ENCODE data around the gene LHX5. TPM values are rescaled to one million over a fixed set of nuclear protein-coding genes. Genes with fewer than 3 reads are reported as not detected.

Gene LHX5
- total RNA-seq, 4 donors from 2014 or later = not detected

GRCh38 chr12:113467502-113468364, 3.9 kb downstream of the LHX5 start:
- Histone ChIP-seq H3K27me3 (peaks cover 37 to 100% (median 79%) of the 10 kb centered on the region in 4 donors), H3K4me1 (peaks cover 19 to 63% (median 38%) of the 10 kb centered on the region in 3 donors), H3K36me3 (no peaks in the 10 kb centered on the region), H3K9me3 (no peaks in the 10 kb centered on the region), H3K4me3 (peak overlapping the region; percentile 20 to 59 (median 38)), H3K27ac (no peak overlapping the region)
- 0 to 4% methylated on average over 14 to 15 of the region's 78 CpGs for WGBS, 2 donors
- DNase-seq = no peak
- TF ChIP-seq POLR2A (IDR thresholded peaks at IDR 0.05) = no peak
- TF ChIP-seq CTCF (IDR thresholded peaks at IDR 0.05) = no peak
- intact Hi-C loops (cut with DNase I) = loop anchor here (10.0 kb wide), 1 partner anchor 447 kb away; no protein-coding TSS in a partner anchor

GRCh38 chr12:113467142-113467501, 4.5 kb downstream of the LHX5 start:
- Histone ChIP-seq H3K4me3 (peak overlapping the region; percentile 20 to 59 (median 38)), H3K36me3 (no peaks in the 10 kb centered on the region), H3K27ac (no peak overlapping the region), H3K27me3 (peaks cover 39 to 100% (median 76%) of the 10 kb centered on the region in 4 donors), H3K9me3 (no peaks in the 10 kb centered on the region), H3K4me1 (peaks cover 20 to 69% (median 40%) of the 10 kb centered on the region in 3 donors)
- WGBS, 2 donors = 1 to 4% methylated on average over 18 of the region's 31 CpGs
- TF ChIP-seq POLR2A (IDR thresholded peaks at IDR 0.05) = no peak
- no peak for TF ChIP-seq CTCF (IDR thresholded peaks at IDR 0.05)
- DNase-seq = no peak
- intact Hi-C loops (cut with DNase I) = loop anchor here (10.0 kb wide), 1 partner anchor 448 kb away; no protein-coding TSS in a partner anchor

GRCh38 chr12:113466454-113467141, 5.1 kb downstream of the LHX5 start:
- intact Hi-C loops (cut with DNase I) = loop anchor here (10.0 kb wide), 1 partner anchor 448 kb away; no protein-coding TSS in a partner anchor
- Histone ChIP-seq H3K4me3 (peak overlapping the region in 2 of 4 donors; percentile 43 to 59), H3K4me1 (peaks cover 20 to 68% (median 40%) of the 10 kb centered on the region in 3 donors), H3K27ac (no peak overlapping the region), H3K36me3 (no peaks in the 10 kb centered on the region), H3K27me3 (peaks cover 39 to 98% (median 72%) of the 10 kb centered on the region in 4 donors), H3K9me3 (no peaks in the 10 kb centered on the region)
- TF ChIP-seq POLR2A (IDR thresholded peaks at IDR 0.05) = no peak
- TF ChIP-seq CTCF (IDR thresholded peaks at IDR 0.05) = no peak
- DNase-seq = no peak
- 5% methylated on average over 10 to 26 of the region's 26 CpGs for WGBS, 2 donors

GRCh38 chr12:113465808-113466453, 5.7 kb downstream of the LHX5 start:
- 0 to 24% methylated on average over 2 to 6 of the region's 13 CpGs for WGBS, 2 donors
- Histone ChIP-seq H3K9me3 (no peaks in the 10 kb centered on the region), H3K27me3 (peaks cover 39 to 98% (median 70%) of the 10 kb centered on the region in 4 donors), H3K36me3 (no peaks in the 10 kb centered on the region), H3K4me3 (peak overlapping the region in 1 of 4 donors; percentile 55), H3K4me1 (peaks cover 20 to 63% (median 40%) of the 10 kb centered on the region in 3 donors), H3K27ac (no peak overlapping the region)
- no peak for DNase-seq
- no peak for TF ChIP-seq POLR2A (IDR thresholded peaks at IDR 0.05)
- TF ChIP-seq CTCF (IDR thresholded peaks at IDR 0.05) = no peak
- intact Hi-C loops (cut with DNase I) = loop anchor here (10.0 kb wide), 1 partner anchor 449 kb away; no protein-coding TSS in a partner anchor

Measured in esophagus squamous epithelium (tissue), 5 donors.